ENCODE measurements around the gene MARS2. TPM values are rescaled to one million over a fixed set of nuclear protein-coding genes. Genes with fewer than 3 reads are reported as not detected.

The MARS2 gene
- total RNA-seq, 4 donors from 2014 or later: 3.3 to 4.5 (median 4.1) TPM

DNA sequence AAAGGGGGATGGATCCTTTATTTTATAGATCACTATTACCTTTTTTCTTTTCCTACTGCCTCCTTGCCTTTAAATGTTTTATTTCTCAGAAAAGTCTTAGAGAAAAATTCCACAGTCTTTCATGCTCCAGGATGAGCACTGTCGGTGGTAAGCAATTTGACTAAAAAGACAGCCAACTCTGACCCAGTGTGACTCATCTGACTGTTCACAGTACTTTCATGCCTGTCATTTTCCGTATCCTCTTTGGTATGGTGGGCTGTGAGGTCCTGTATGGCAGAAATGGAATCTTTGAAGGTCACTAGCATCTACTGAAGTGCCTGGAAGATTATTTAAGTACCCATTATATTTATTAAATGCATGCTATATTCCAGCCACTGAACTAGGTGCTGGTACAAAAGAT is 27.7 kb upstream of the MARS2 start:
- no peak for TF ChIP-seq CTCF (IDR thresholded peaks at IDR 0.05; ENCODE audit: low read depth)

- no peak for TF ChIP-seq CTCF (IDR thresholded peaks at IDR 0.05; ENCODE audit: low read depth)
Measured at GRCh38 chr2:197700960-197701359, 4.2 kb upstream of the MARS2 start.

DNA sequence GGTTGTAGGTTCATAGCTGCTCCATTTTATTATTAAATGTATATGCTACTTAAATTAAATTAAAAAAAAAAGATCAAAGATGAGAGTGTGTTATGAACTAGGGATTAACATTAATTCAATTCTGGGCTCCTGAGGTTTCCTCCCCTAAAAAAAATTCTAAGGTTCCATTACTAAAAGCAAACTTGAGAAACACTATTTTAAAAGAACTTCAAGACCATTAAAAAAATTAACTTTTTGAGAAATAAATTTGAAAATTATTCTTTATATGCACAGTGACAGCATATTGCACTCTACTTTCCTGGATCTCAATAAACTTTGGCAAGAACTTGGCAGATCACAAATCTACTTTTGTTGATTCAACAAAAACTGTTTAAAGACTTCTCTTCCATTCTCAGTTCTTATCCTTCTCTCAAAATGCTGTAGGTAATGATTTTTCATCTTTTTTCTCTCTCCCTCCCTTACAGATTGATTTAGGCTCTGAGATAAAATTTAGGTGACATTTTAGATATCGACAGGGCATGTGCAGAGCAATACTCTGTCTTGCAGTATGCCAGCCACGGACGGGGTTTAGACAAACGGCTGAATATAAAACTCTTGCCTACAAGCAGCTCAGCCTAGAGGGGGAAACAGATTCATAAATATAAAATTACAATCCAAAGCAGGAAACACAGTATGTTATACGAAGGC is 592 bp upstream of the MARS2 start:
- TF ChIP-seq CTCF (IDR thresholded peaks at IDR 0.05; ENCODE audit: low read depth): no peak

DNA sequence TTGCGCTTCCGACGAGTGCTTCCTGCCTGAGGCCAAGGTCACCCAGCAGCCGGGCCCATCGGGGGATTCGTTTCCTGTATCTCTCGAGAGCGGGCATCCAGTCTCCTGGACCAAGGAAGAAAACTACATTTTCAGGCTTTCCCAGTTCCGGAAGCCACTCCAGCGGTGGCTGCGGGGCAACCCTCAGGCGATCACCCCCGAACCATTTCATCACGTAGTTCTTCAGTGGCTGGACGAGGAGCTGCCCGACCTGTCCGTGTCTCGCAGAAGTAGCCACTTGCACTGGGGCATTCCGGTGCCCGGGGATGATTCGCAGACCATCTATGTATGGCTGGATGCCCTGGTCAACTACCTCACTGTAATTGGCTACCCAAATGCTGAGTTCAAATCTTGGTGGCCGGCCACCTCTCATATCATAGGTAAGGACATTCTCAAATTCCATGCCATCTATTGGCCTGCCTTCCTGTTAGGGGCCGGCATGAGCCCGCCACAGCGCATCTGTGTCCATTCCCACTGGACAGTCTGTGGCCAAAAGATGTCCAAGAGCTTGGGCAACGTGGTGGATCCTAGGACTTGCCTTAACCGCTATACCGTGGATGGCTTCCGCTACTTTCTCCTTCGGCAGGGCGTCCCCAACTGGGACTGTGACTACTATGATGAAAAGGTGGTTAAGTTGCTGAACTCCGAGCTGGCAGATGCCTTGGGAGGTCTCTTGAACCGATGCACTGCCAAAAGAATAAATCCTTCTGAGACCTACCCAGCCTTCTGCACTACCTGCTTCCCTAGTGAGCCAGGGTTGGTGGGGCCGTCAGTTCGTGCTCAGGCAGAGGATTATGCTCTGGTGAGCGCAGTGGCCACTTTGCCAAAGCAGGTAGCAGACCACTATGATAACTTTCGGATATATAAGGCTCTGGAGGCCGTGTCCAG is 1.0 kb downstream of the MARS2 start:
- no peak for TF ChIP-seq CTCF (IDR thresholded peaks at IDR 0.05; ENCODE audit: low read depth)

- no peak for TF ChIP-seq CTCF (IDR thresholded peaks at IDR 0.05; ENCODE audit: low read depth)
Measured at GRCh38 chr2:197706839-197707207, 1.7 kb downstream of the MARS2 start.

DNA sequence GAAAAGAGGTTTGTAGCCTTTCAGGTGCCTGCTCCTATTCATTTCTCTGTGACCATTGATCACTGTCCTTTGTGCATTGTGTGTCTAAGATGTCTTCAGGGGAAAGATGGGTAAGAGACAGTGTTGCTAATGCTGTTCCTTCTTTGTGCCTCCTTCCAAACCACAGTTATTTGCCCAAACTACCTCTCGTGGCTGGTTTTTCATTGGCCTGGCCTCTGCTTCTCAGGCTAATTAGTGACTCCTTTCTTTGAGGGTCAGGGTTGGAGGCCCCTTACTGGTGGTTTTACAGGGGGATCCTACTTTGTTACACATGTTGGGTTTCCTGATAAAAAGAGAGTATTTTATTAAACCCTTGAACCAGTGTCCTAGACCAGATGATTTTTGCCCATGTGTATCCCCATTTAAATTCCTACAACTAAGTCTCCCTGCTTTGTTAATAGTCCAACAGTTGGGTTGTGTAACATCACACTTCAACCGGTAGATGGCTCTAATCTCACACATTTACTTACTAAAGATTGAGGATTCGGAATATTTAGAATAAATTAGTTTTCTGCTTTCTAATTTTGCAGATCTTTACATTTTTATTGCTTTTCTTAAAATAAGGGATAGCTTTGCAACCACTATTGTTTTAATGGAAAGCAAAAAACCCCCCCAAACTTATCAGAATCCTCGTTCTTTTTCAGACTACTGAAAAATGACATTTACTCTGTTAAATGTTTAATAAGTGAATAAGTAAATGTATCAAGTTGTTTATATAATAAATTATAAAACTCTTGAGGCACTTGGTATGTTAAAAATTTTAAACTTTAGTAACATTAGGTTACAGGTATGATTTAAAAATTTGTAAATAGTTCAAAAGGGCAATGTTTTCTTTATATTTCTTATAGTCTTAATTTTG is 2.4 kb downstream of the MARS2 start:
- no peak for TF ChIP-seq CTCF (IDR thresholded peaks at IDR 0.05; ENCODE audit: low read depth)
